Measurements from ENCODE around the gene TUFT1.

TUFT1 gene

DNA sequence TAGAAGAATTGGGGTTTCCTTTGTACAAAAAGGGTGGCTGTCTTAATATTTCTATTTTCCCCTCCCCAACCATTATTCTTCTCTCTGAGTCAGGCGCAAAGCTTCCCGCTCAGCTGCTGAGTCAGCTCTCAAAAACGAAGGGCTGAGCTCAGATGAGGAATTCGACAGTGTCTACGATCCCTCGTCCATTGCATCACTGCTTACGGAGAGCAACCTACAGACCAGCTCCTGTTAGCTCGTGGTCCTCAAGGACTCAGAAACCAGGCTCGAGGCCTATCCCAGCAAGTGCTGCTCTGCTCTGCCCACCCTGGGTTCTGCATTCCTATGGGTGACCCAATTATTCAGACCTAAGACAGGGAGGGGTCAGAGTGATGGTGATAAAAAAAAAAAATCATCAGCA, 3.0 kb upstream of the TUFT1 start:
- DNase-seq (ENCODE audit: low read depth in 3 of 3): no peak

DNA sequence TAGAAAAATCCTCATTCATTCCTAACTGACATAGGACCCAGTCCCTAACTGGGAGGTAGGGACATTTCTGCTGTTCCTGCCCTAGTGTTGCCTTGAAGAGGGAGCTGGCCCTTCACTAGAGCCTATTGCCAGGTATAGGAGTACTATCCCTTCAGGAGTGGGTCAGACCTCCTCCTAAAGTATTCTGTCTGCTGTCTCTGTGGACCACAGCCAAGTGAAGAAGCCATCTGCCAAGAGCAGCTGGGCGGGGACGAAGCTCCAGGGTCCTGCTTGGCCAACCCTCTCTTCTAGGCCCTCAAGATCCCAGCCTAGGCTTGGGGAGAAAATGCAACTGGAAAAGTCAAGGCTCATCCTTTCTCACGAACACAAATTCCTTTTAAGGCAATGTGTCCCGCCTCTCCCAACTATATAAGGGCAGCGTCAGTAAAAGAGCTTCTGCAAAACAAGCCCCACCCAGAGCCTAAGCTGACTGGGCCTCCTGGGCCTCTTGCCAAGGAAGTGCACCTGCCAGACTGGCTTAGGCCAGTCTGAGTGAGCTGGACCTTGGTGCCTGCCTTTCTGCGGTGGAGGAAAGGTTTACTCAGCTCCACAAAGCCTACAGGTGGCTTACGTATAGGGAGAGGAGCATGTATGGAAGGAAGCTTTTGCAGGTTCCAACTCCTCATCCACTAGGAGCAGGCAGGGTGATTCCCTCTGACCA, 638 bp upstream of the TUFT1 start:
- no peak for DNase-seq (ENCODE audit: low read depth in 3 of 3)

DNA sequence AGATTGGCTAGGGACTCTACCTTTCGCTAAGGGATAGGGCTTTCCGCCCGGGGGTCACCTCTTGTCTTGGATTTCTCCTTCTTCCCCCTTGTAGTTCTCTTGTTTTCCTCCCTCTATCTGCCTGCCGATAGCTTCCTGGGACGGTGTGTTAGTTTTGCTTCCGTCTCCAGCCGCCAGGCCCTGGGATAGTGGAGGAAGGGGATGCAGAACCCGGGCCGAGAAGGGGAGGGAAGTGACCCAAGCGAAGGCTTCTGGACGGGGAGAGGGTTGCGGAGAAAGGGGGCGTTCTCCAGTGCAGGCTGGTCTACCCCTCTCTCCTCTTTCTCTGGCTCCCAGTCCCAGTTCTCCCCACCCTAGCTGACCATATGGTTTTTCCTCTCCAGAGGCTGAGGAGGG, 871 bp downstream of the TUFT1 start:
- DNase-seq (ENCODE audit: low read depth in 3 of 3): no peak

DNA sequence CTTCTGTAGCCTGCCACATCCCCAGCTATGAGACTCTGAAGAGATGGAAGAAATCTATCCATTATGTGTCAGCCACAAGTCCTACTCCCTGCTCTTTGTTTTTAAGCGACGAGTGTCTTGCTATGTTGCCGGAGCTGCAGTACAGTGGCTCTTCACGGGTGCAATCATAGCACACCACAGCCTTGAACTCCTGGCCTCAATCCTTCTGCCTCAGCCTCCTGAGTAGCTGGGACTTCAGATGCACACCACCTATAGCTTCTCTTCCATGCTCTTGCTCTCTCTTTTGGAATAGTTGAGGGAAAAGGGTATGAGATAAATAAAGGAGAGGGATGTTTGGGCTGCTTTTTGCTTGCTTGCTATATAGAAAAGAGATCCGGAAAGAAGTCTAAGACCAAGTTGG, 1.6 kb downstream of the TUFT1 start:
- no peak for DNase-seq (ENCODE audit: low read depth in 3 of 3)

DNA sequence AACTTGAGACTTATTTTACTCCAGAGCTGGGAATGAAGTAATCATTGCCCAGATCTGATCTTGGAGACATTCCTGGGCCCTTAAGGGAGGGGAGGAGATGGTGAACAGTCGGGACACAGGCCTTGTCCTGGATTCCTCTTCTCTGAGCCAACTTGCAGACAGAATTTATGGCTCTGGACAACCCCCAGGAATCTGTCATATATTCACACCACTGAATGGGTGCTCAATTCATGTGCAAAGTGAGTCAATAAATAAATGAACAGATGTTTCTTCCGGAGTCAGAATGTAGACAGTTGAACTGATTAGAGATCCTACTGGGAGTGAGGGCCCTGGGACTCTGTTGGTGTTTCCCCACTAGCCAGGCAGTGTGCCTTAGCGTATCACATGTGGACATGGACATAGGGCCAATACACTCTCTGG, 2.6 kb downstream of the TUFT1 start:
- no peak for DNase-seq (ENCODE audit: low read depth in 3 of 3)

DNA sequence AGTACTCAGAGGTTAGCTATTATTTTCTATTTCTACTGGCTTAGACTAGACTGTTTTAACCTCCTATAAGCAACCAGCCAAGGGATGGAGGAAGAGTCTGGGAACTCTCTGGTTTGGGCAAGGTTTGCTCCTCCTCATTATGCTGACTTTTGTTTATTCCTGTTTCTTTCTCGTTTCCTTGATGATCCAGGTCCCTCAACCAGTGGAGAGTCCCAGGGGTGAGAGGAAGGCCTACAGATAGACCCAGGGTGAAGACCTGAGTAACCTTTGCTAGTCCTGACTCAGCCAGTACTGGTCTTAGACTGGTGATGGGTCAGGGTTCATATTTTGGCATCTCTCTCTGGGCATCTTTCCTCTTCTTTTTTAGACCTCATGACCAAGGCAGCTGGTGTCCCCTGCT, 5.4 kb downstream of the TUFT1 start:
- DNase-seq (ENCODE audit: low read depth in 3 of 3): no peak

DNA sequence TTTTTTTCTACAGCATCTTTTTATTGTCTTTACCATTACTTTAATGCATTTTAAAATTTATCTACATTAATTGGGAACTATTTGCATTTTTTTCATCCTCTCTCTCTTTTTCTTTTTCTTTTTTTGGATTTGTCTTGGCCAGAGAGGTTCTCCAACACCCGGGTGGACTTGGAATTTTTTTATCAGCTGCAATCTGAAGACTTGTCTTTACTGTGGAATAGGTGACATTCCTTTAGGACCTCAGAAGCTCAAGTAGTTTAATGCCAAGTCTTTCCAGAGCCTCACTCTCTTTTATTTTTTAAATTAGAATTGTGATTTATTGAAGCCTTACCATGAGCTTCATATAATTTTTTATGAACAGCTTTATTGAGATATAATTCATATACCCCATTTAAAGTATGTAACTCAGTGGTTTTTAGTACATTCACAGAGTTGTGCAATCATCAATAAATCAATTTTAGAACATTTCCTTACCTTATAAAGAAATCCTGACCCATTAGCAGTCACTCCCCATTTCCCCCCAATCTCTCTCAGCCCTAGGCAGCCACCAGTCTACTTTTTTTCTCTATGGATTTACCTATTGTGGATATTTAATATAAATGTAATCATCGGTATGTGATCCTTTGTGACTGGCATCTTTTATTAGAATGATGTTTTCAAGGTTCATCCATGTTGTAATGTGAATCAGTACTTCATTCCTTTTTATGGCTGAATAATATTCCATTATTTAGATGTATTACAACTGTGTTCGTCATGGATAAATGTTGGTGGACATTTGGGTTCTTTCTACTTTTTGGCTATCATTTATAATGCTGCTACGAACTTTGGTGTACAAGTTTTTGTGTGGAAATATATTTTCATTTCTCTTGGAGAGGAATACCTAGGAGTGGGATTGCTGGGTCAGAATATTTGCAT, 6.2 kb downstream of the TUFT1 start:
- DNase-seq (ENCODE audit: low read depth in 3 of 3): no peak

DNA sequence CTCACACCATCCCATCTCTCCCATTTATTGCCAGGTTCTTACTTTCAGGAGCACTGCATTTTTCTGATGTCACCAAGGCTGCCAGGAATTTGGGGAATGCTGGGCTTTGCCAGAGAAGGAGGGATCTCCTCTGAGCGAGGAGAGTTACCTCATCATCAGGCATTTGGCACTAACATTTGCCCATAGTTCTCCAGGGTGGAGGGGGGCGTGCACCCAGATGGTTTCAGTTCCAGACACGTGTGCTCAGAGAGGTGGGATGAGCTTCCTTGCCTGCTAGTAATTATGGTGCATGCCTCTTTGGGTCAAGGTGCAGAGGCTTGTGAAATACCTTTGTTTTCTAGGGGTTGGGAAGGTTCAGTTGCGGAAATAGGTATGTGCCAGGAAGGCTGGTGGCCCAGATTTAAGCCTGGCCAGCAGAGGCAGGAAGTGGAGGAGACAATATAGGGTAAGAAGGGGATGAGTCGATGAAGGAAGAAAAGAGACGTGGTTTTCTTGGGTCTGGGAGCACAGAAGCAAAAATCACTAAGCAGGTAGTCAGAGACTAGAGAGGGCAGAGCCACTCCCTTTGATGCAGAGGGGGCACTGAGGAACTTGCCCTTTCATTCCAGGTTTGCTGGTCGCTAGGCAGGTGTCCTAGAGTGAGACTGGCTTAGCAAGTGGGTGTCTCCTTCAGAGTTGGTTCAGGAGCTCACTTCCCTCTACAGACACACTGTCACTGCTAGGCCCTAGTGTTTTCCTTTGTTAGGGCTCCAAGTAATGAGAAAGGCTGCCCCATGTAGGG, 7.2 kb downstream of the TUFT1 start:
- no peak for DNase-seq (ENCODE audit: low read depth in 3 of 3)

DNA sequence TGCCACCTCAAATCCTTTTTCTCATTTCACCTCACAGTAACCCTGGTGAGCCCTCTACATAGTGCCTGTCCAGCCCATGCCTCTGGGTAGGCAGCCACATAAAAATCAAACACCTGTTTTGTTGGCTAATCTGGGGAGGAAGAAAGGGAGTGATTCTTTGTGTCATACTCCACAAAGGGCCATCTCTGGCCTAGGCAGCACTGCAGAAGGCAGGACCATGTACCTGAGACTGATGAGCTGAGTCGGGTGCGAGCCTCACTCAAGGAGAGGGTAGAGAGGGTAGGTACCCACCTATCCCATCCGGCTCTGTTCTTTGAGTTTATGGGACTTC, 7.8 kb downstream of the TUFT1 start:
- no peak for DNase-seq (ENCODE audit: low read depth in 3 of 3)

DNA sequence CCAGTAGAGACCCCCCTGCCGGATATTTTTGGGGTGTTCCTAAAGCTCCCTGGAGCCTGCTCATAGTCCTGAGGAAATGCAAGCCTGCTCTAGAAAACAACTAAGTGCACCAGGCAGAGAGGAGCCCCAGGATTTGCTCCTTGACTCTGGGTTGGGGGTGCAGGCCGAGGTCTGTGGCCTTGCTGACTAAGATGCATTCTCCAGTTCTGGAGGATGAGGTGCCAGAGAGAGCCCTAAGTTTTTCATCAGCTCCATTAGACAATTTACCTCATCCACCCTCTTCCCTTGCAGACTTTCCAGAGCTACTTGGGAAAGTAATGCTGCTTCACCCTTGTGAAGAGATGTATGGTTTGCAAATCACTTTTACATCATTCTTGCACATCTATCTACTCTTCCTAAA, 9.1 kb downstream of the TUFT1 start:
- no peak for DNase-seq (ENCODE audit: low read depth in 3 of 3)

DNA sequence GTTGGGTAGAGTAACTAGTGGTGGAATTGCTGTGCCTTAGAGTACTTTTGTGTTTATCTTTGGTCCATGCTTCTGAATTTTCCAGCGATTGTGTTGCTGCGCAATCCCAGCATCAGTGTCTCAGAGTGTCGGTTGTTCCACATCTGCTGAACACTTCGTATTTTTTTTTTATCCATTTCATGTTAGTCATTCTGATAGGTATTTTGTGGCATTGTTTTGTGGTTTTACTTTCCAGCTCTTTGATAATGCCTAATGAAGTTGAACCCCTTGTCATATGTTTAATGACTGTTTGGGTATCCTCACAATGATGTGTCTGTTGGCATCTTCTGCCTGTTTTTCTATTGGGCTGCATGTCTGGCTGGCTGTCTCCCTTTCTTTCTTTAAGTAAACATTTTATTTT, 13.6 kb downstream of the TUFT1 start:
- DNase-seq (ENCODE audit: low read depth in 3 of 3): no peak

DNA sequence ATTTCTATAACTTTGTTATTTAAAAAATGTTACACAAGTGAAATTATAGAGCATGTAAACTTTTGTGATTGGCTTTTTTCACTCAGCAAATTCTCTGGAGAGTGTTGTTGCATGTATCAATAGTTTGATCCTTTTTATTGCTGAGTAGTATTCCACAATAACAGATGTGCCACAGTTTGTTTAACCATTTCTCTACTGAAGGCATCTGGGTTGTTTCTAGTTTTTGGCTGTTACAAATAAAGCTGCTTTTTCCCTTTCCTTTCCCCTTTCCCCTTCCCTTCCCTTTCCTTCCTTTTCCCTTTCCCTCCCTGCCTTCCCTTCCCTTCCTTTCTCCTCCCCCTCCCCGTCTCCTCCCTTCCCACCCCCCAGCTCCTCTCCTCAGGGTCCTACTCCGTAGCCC, 15.9 kb downstream of the TUFT1 start:
- no peak for DNase-seq (ENCODE audit: low read depth in 3 of 3)

DNA sequence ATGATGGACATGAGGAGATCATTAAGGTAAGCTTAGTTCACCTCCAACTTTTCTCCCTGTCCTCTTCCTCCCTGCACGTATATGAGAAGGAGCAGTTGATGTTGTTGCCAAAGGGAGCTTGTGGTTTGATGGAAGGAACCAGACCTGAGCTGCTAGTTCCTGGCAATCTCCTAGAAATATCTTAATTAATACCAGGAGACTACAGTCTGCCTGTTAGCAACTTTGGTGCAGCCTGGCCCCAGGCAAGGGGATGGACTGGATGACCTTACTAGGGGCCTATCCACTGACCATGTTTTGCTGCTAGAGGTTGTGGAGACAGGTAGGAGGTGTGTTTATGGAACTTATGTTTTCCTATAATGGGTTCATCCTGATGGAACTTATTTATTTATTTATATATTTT, 22.6 kb downstream of the TUFT1 start:
- no peak for DNase-seq (ENCODE audit: low read depth in 3 of 3)

DNA sequence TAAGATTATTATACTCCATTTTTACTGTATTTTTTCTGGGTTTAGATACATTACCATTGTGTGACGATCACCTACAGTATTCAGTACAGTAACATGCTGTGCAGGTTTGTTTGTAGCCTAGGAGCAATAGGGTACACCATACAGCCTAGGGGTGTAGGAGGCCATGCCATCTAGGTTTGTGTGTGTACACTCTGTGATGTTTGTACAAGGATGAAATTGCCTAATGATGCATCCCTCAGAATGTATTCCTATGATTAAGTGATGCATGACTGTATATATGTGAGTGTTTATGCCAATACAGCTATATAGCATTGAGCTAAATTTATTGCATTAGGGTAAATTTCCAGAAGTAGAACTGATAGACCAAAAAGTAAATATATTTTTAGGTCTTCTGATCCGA, 23.3 kb downstream of the TUFT1 start:
- no peak for DNase-seq (ENCODE audit: low read depth in 3 of 3)

DNA sequence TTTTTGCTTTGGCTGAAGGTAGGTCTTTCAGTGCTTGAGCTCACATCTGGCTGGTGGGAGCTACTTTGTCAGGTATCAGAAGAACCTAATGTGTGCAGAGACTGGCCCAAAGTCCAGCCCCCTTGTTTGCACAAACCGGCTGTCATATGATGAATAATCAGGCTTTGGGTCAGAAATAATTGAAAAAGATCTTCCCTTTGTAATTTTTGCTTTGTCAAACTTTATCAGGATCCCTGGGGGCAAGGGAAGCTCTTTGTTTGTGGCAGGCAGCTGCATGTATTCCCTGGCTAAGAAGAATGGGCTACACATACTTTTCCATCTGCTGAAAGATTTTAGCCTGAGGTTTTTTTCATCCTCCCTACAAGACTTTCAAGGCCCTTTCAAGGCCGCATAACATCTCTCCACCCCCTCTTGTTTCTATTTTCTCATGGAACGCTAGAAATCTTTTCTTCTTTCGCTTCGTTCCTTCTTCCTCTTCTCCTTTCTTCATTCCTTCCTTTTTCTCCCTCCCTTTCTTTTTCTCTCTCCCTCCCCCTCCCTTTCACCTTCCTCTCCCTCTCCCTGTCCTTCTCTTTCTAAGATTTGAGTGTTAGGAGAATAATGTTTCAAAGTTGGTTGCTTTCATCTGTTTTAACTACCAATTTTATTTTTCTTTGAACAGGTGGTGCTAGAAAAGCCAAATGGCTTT, 25.5 kb downstream of the TUFT1 start:
- no peak for DNase-seq (ENCODE audit: low read depth in 3 of 3)

DNA sequence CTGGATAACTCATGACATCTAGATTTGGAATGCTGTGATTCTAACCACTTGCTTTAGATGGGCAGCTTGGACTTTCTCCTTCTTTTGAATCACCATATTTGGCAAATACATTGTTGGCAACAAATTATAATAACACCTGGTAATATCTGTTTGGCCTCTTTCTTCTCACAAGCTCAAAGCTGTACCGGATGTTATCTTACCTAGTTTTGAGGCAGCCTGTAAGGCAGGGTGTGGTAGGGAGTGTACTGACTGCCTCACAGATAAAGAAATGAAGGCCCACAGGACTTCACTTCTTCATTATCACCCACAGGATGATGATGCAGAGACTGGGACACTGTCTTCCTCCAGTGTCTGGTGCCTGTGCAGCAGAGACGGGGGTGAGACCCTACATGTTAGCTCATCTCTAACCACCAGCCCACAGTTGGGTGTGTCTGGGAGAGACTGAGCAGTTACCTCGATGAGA, 28.5 kb downstream of the TUFT1 start:
- peak in 1 of 3 experiments; percentile 3 for DNase-seq (ENCODE audit: low read depth in 3 of 3)

DNA sequence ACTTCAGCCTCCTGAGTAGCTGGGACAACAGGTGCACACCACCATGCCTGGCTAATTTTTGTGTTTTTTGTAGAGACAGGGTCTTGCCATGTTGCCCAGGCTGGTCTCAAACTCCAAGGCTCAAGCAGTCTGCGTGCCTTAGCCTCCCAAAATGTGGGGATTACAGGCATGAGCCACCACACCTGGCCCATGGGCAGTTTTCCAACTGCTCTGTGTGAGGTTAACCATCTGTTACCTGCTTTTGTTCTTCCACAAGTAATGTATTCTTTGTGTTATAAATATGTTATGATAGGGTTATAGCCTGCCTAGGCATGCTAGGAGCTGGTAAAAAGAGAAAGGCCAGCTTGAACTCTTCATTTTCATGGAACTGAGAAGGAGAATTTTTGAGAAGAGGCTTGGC, 30.7 kb downstream of the TUFT1 start:
- no peak for DNase-seq (ENCODE audit: low read depth in 3 of 3)

DNA sequence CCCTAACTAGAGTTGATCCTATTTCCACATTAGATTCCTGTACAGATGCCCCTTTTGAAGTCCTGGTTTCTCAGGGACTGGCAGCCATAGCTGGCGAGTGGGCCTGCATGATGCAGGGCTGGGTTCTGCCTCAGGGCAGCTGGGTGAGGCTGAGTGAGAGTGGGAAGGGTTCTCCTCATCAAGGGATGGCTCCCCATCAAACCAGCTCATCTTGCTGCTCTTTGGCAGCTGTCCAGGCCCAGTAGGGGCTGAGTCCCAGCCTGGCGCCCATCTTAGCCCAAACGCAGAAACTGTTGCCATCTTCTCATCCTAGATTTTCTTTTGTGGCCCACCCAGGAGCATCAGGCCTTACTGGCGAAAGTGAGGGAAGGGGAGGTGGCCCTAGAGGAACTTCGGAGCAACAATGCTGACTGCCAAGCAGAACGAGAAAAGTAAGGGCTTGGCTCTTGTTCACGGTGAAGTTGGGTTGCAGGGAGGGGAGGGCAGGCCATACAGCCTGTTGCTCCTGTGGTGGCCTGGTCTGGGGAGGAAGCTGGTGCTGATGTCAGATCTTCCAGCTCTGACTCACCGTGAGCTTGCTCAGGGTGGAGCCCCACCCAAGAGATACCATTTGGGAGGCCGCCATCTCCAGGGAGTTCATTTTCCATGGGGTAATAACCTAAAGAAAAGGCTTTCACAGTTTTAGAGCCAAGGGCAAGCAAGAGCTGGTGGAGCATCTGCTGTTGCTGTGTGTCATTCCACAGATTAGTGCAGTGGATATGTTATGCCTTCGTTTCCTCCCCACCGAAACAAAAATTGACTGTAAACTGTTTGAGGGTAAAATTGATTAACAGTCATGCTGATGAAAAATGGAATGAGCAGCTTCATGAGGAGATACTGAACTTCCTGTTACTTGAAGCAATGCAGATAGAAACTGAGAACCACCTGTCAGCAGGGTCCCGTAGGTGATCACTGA, 34.7 kb downstream of the TUFT1 start:
- no peak for DNase-seq (ENCODE audit: low read depth in 3 of 3)

DNA sequence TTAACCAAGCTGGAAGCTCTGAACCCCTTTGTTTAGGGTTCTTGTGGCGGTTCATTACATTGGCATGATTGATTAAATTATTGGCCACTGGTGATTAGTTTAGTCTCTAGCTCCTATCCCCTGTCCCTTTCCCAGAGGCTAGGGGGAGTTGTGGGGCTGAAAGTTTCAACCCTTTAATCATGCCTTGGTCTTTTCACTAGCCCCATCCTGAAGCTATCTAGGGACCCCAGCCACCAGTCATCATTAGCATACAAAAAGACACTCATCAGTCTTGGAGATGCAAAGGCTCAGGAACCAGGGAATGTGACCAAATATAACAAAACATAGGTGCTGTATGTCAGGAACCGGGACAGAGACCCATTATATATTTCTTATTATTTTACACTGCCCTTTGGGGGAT, 37.1 kb downstream of the TUFT1 start:
- DNase-seq (ENCODE audit: low read depth in 3 of 3): no peak

DNA sequence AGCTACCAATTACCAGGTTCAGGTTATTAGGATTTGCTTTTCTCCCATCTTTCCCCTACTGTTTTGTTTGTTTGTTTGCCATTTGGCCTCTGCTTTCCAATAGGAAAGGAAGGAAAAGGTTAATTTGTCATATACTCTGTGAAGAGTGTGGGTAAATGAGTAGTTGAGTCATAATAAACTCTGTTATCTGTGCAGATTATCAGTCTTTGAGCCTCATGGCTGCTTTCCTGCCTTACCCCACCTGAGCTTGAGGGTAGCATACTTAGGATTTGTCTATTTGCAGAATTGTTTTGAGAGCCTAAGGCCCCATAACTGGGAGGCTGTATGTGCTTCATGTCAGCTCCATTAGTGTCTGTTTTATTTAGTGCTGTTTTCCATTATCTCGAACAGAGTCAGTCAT, 38.8 kb downstream of the TUFT1 start:
- no peak for DNase-seq (ENCODE audit: low read depth in 3 of 3)

Measured in stimulated activated CD4-positive, alpha-beta T cell treated with anti-CD3 and anti-CD28 coated beads, TNF-alpha, amount 100 ng/mL, for 4 hours (primary cell).